Liver (tissue), 9 donors: ENCODE results near the gene KRTAP2-2. TPM values are rescaled to one million over a fixed set of nuclear protein-coding genes. Genes with fewer than 3 reads are reported as not detected.

ENCODE experiments used
- DNase-seq: peaks from one replicate; pipeline ENCODE4 v3.0.0-alpha.2; 2017; ENCODE audit warnings: low spot score
- H3K27ac ChIP-seq, 2 donors: one replicate each; pipeline ENCODE4 v1.7.0; 2013; ENCODE audit warnings: inconsistent platforms in 2 of 2, low read length in 2 of 2, control low read depth in 1 of 2, low read depth in 1 of 2, mild to moderate bottlenecking in 1 of 2
- H3K27me3 ChIP-seq, 4 donors: one replicate each; pipeline versions ENCODE4 v1.6.1 to v1.7.0; 2013; ENCODE audit warnings: low read length in 3 of 4, inconsistent platforms in 1 of 4, mild to moderate bottlenecking in 1 of 4, moderate library complexity in 1 of 4; ENCODE audit not compliant: control insufficient read depth in 4 of 4, insufficient read depth in 4 of 4
- H3K36me3 ChIP-seq, 4 donors: one replicate each; pipeline versions ENCODE4 v1.6.1 to v1.7.0; 2013; ENCODE audit warnings: low read length in 3 of 4, mild to moderate bottlenecking in 3 of 4, low read depth in 1 of 4, moderate library complexity in 1 of 4; ENCODE audit not compliant: control insufficient read depth in 4 of 4, insufficient read depth in 3 of 4
- H3K4me1 ChIP-seq, 4 donors: one replicate each; pipeline versions ENCODE4 v1.6.1 to v1.7.0; 2013; ENCODE audit warnings: low read length in 3 of 4, mild to moderate bottlenecking in 3 of 4, moderate library complexity in 1 of 4; ENCODE audit not compliant: control insufficient read depth in 4 of 4, insufficient read depth in 4 of 4
- H3K4me3 ChIP-seq, 3 donors: one replicate each; pipeline versions ENCODE4 v1.6.1 to v1.7.0; 2013; ENCODE audit warnings: low read length in 3 of 3, control low read depth in 1 of 3, low read depth in 1 of 3, mild to moderate bottlenecking in 1 of 3
- H3K9ac ChIP-seq, 2 donors: one replicate each; pipeline ENCODE4 v1.7.0; 2013; ENCODE audit warnings: low read length in 2 of 2, mild to moderate bottlenecking in 2 of 2, moderate library complexity in 2 of 2, control low read depth in 1 of 2, low read depth in 1 of 2
- H3K9me3 ChIP-seq, 4 donors: one replicate each; pipeline versions ENCODE4 v1.6.1 to v1.7.0; 2013; ENCODE audit warnings: low read length in 3 of 4; ENCODE audit not compliant: control insufficient read depth in 4 of 4
- CTCF ChIP-seq: fragments of 150-350 bp; IDR thresholded peaks from 2 replicates; pipeline ENCODE4 v1.5.1; 2017; ENCODE audit warnings: improper control_type of control experiment, low read depth, low read length; ENCODE audit not compliant: missing input control
- EGR1 ChIP-seq, 2 donors: IDR thresholded peaks; 2 replicates each; pipeline ENCODE4 v1.6.1; 2016 to 2018; ENCODE audit warnings: antibody characterized with exemption in 2 of 2, low read depth in 2 of 2
- GABPA ChIP-seq, 2 donors: IDR thresholded peaks in 1 of 2; conservative IDR thresholded peaks in 1 of 2; 2 replicates each; pipeline ENCODE4 v1.6.1; 2016; ENCODE audit warnings: antibody characterized with exemption in 2 of 2, mild to moderate bottlenecking in 1 of 2, moderate library complexity in 1 of 2
- HNF4A ChIP-seq, 2 donors: conservative IDR thresholded peaks; 2 replicates each; pipeline ENCODE4 v1.6.1; 2016; ENCODE audit warnings: antibody characterized with exemption in 2 of 2, mild to moderate bottlenecking in 2 of 2
- HNF4G ChIP-seq: IDR thresholded peaks from 2 replicates; pipeline ENCODE4 v1.6.1; 2016; ENCODE audit warnings: antibody characterized with exemption
- JUND ChIP-seq, 2 donors: IDR thresholded peaks; 2 replicates each; pipeline ENCODE4 v1.6.1; 2016; ENCODE audit warnings: antibody characterized with exemption in 2 of 2
- MAX ChIP-seq: IDR thresholded peaks from 2 replicates; pipeline ENCODE4 v1.6.1; 2016; ENCODE audit warnings: antibody characterized with exemption
- NR2F2 ChIP-seq: IDR thresholded peaks from 2 replicates; pipeline ENCODE4 v1.6.1; 2016; ENCODE audit warnings: antibody characterized with exemption
- RAD21 ChIP-seq, 2 donors: IDR thresholded peaks; 2 replicates each; pipeline ENCODE4 v1.6.1; 2016; ENCODE audit warnings: antibody characterized with exemption in 2 of 2, mild to moderate bottlenecking in 2 of 2
- RXRA ChIP-seq, 2 donors: IDR thresholded peaks; 2 replicates each; pipeline ENCODE4 v1.6.1; 2017 to 2018; ENCODE audit warnings: antibody characterized with exemption in 2 of 2, mild to moderate bottlenecking in 1 of 2
- SP1 ChIP-seq: IDR thresholded peaks from 2 replicates; pipeline ENCODE4 v1.6.1; 2018; ENCODE audit warnings: antibody characterized with exemption, mild to moderate bottlenecking
- YY1 ChIP-seq: IDR thresholded peaks from 2 replicates; pipeline ENCODE4 v1.6.1; 2016; ENCODE audit warnings: antibody characterized with exemption, mild to moderate bottlenecking
- ZBTB33 ChIP-seq: IDR thresholded peaks from 2 replicates; pipeline ENCODE4 v1.6.1; 2016; ENCODE audit warnings: antibody characterized with exemption
- WGBS: extraction: QIAGEN DNeasy Blood & Tissue Kit; methylation state at CpG from one replicate; pipeline ENCODE4 v1.1.7; 2013; 5-methylcytosine and 5-hydroxymethylcytosine counted together
- polyA plus RNA-seq, 2 donors: library from polyadenylated mRNA; stranded (reverse) in 1 of 2; unstranded in 1 of 2; fragments of 200-250 nt in 1 of 2; fragments of >200 nt in 1 of 2; fragmentation: Nextera tagmentation in 1 of 2; extraction: Ambion mirVana in 1 of 2; gene quantifications; one replicate each; pipeline versions ENCODE4 v1.2.1 to v1.2.3, GENCODE V29; 2013 to 2015
- total RNA-seq, 2 donors: library from RNA; depleted of rRNA; stranded (reverse); fragments of >200 nt; gene quantifications; one replicate each; pipeline ENCODE4 v1.2.3, GENCODE V29; 2014
- donor health status: healthy.
- donor health status: healthy.
- donor health status: healthy.
- donor health status: healthy.
- donor health status: healthy.

KRTAP2-2 gene
- total and polyA plus RNA-seq, 4 donors, result not detected

GRCh38 chr17:41082626-41083025 is 27.6 kb upstream of the KRTAP2-2 start:
- Histone ChIP-seq H3K36me3 (no peaks in the 10 kb centered on the region), H3K4me1 (no peaks in the 10 kb centered on the region), H3K27me3 (peaks cover 0 to 4% (median under 1%) of the 10 kb centered on the region in 4 donors), H3K4me3 (no peak overlapping the region), H3K9ac (no peak overlapping the region), H3K27ac (no peak overlapping the region), H3K9me3 (no peaks in the 10 kb centered on the region)
- 45% methylated on average over 4 of the region's 4 CpGs for WGBS
- DNase-seq, result no peak
- no peak for TF ChIP-seq RXRA (IDR thresholded peaks at IDR 0.05)

- Histone ChIP-seq H3K9ac (no peak overlapping the region), H3K27me3 (peaks cover 0 to 4% (median under 1%) of the 10 kb centered on the region in 4 donors), H3K36me3 (no peaks in the 10 kb centered on the region), H3K27ac (no peak overlapping the region), H3K9me3 (peaks cover 0 to 2% (median 0%) of the 10 kb centered on the region in 4 donors), H3K4me3 (no peak overlapping the region), H3K4me1 (no peaks in the 10 kb centered on the region)
- DNase-seq, result no peak
- no peak for TF ChIP-seq HNF4A (conservative IDR thresholded peaks at IDR 0.05)
- TF ChIP-seq SP1, result no peak
- TF ChIP-seq HNF4G, result no peak
- TF ChIP-seq NR2F2, result no peak
- no peak for TF ChIP-seq JUND (IDR thresholded peaks at IDR 0.05)
- no peak for TF ChIP-seq RAD21 (IDR thresholded peaks at IDR 0.05)
- no peak for TF ChIP-seq MAX
Observed at GRCh38 chr17:41076788-41077187, 21.8 kb upstream of the KRTAP2-2 start.

GRCh38 chr17:41073676-41074075 is 18.6 kb upstream of the KRTAP2-2 start:
- TF ChIP-seq JUND (IDR thresholded peaks at IDR 0.05), result no peak
- TF ChIP-seq NR2F2, result no peak

GRCh38 chr17:41071606-41072360 is 16.8 kb upstream of the KRTAP2-2 start:
- Histone ChIP-seq H3K9me3 (peaks cover 0 to 1% (median 0%) of the 10 kb centered on the region in 4 donors), H3K4me1 (no peaks in the 10 kb centered on the region), H3K36me3 (no peaks in the 10 kb centered on the region), H3K27me3 (peaks cover 0 to 2% (median 0%) of the 10 kb centered on the region in 4 donors), H3K9ac (no peak overlapping the region), H3K4me3 (no peak overlapping the region), H3K27ac (no peak overlapping the region)
- no peak for DNase-seq
- 81% methylated on average over 5 of the region's 5 CpGs for WGBS
- TF ChIP-seq ZBTB33, result no peak
- TF ChIP-seq MAX, result no peak
- no peak for TF ChIP-seq YY1
- no peak for TF ChIP-seq CTCF
- TF ChIP-seq GABPA (IDR thresholded peaks at IDR 0.05 in 1 of 2, conservative IDR thresholded peaks at IDR 0.05 in 1 of 2), result no peak
- no peak for TF ChIP-seq EGR1 (IDR thresholded peaks at IDR 0.05; ENCODE audit: low read depth in 2 of 2)
- TF ChIP-seq NR2F2, result no peak

More at GRCh38 chr17:41073676-41074075, 18.6 kb upstream of the KRTAP2-2 start:
- Histone ChIP-seq H3K9me3 (peaks cover 0 to 2% (median 0%) of the 10 kb centered on the region in 4 donors), H3K36me3 (no peaks in the 10 kb centered on the region), H3K27me3 (peaks cover 0 to 2% (median 0%) of the 10 kb centered on the region in 4 donors), H3K27ac (no peak overlapping the region), H3K4me3 (no peak overlapping the region), H3K9ac (no peak overlapping the region), H3K4me1 (no peaks in the 10 kb centered on the region)
- WGBS, result 90% methylated on average over 2 of the region's 2 CpGs
- DNase-seq, result no peak
